Tibial nerve (tissue), 4 donors: ENCODE data around the gene TTC7B. TPM values are rescaled to one million over a fixed set of nuclear protein-coding genes. Genes with fewer than 3 reads are reported as not detected.

Source experiments
- DNase-seq, 2 donors: peaks; one replicate each; pipeline ENCODE4 v3.0.0-alpha.2; 2019; ENCODE audit warnings: low spot score in 2 of 2
- H3K27ac ChIP-seq, 4 donors: fragments of 200-600 bp; sonication (generic) in 3 of 4; one replicate each; pipeline ENCODE4 v1.5.1; 2017 to 2019; ENCODE audit warnings: mild to moderate bottlenecking in 1 of 4
- H3K27me3 ChIP-seq, 2 donors: fragments of 200-600 bp; sonication (generic) in 1 of 2; one replicate each; pipeline versions ENCODE4 v1.5.1 to v1.6.0; 2017 to 2019
- H3K36me3 ChIP-seq, 3 donors: fragments of 200-600 bp; sonication (generic); one replicate each; pipeline ENCODE4 v1.5.1; 2018 to 2019
- H3K4me1 ChIP-seq, 4 donors: fragments of 200-600 bp; sonication (generic) in 3 of 4; one replicate each; pipeline ENCODE4 v1.5.1; 2017 to 2019
- H3K4me3 ChIP-seq, 4 donors: fragments of 200-600 bp; sonication (generic) in 3 of 4; one replicate each; pipeline ENCODE4 v1.5.1; 2017 to 2019; ENCODE audit warnings: mild to moderate bottlenecking in 1 of 4, moderate library complexity in 1 of 4
- H3K9me3 ChIP-seq, 4 donors: fragments of 200-600 bp; sonication (generic) in 3 of 4; one replicate each; pipeline ENCODE4 v1.5.1; 2017 to 2019
- EP300 ChIP-seq, 2 donors: sonication (generic); formaldehyde crosslinking; IDR thresholded peaks; one replicate each; pipeline ENCODE4 v1.6.1; 2017; ENCODE audit warnings: antibody characterized with exemption in 2 of 2, mild to moderate bottlenecking in 1 of 2
- POLR2A ChIP-seq, 2 donors: fragments of 450-650 bp; IDR thresholded peaks; one replicate each; pipeline ENCODE4 v1.6.1; 2017; ENCODE audit warnings: antibody characterized with exemption in 2 of 2, mild to moderate bottlenecking in 2 of 2, moderate library complexity in 2 of 2
- WGBS, 2 donors: methylation state at CpG; one replicate each; pipeline ENCODE4 v1.1.5; 2018; 5-methylcytosine and 5-hydroxymethylcytosine counted together
- total RNA-seq, 4 donors: library from RNA; depleted of rRNA; stranded (reverse); fragments of >200 nt; gene quantifications; one replicate each; pipeline ENCODE4 v1.1.0, GENCODE V29; 2016
- TF ChIP-seq, protein P1 (sequence below), 5 experiments: fragments of 200-600 bp in 3 of 5; fragments of 450-650 bp in 2 of 5; sonication (generic) in 3 of 5; IDR thresholded peaks; one replicate each; pipeline ENCODE4 v1.5.1; 2016 to 2019; ENCODE audit warnings: antibody characterized with exemption in 5 of 5, mild to moderate bottlenecking in 3 of 5, moderate library complexity in 2 of 5

The TTC7B gene
- total RNA-seq, 4 donors from 2014 or later, result 25.9 to 44.1 (median 34.4) TPM

DNA sequence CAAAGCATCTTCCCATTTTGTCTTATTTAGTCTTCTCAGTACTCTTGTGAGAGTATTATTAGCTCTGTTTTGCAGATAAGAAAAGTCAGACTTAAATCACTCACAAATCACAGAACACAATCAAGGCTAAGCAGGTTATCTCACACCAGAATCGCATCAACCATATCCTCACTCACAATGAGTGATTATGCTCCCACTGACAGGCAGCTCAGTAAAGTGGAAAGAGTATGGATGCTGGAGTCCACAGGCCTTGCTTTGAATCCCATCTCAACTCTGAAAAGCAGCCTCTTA lies 43.1 kb downstream of the TTC7B start:
- H3K4me3 ChIP-seq, result no peak overlapping the region
- no peaks in the 10 kb centered on the region for H3K4me1 ChIP-seq
- no peaks in the 10 kb centered on the region for H3K27me3 ChIP-seq
- H3K27ac ChIP-seq, result no peak overlapping the region
- TF ChIP-seq, protein P1, sequence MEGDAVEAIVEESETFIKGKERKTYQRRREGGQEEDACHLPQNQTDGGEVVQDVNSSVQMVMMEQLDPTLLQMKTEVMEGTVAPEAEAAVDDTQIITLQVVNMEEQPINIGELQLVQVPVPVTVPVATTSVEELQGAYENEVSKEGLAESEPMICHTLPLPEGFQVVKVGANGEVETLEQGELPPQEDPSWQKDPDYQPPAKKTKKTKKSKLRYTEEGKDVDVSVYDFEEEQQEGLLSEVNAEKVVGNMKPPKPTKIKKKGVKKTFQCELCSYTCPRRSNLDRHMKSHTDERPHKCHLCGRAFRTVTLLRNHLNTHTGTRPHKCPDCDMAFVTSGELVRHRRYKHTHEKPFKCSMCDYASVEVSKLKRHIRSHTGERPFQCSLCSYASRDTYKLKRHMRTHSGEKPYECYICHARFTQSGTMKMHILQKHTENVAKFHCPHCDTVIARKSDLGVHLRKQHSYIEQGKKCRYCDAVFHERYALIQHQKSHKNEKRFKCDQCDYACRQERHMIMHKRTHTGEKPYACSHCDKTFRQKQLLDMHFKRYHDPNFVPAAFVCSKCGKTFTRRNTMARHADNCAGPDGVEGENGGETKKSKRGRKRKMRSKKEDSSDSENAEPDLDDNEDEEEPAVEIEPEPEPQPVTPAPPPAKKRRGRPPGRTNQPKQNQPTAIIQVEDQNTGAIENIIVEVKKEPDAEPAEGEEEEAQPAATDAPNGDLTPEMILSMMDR (IDR thresholded peaks at IDR 0.05), result no peak
- TF ChIP-seq EP300 (IDR thresholded peaks at IDR 0.05), result no peak
- TF ChIP-seq POLR2A (IDR thresholded peaks at IDR 0.05), result no peak
- peaks cover 0 to 95% (median 0%) of the 10 kb centered on the region in 3 donors for H3K36me3 ChIP-seq
- no peak for DNase-seq
- peaks cover 0 to 14% (median 0%) of the 10 kb centered on the region in 4 donors for H3K9me3 ChIP-seq
- WGBS, 2 donors, result 71 to 85% methylated on average over 1 of the region's 1 CpG

DNA sequence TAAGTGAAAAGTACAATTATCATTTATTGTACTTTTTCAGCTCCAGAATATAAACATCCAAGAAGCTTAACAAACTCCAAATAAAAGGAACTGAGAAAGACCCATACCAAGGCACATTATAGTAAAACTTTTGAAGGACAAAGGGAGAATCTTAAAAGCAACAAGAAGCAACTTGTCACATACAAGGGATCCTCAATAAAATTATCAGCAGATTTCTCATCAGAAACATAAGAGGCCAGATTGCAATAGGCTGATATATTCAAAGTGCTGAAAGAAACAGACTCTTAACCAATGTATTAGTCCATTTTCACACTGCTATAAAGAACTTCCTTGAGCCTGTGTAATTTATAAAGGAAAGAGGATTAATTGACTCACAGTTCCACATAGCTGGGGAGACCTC lies 48.3 kb downstream of the TTC7B start:
- Histone ChIP-seq H3K9me3 (peaks cover 0 to 47% (median 7%) of the 10 kb centered on the region in 4 donors), H3K27me3 (no peaks in the 10 kb centered on the region), H3K4me1 (no peaks in the 10 kb centered on the region), H3K4me3 (no peak overlapping the region), H3K27ac (no peak overlapping the region), H3K36me3 (peaks cover 0 to 80% (median 0%) of the 10 kb centered on the region in 3 donors)
- DNase-seq, result no peak
- no peak for TF ChIP-seq EP300 (IDR thresholded peaks at IDR 0.05)
- TF ChIP-seq, protein P1 (IDR thresholded peaks at IDR 0.05), result no peak
- no peak for TF ChIP-seq POLR2A (IDR thresholded peaks at IDR 0.05)

DNA sequence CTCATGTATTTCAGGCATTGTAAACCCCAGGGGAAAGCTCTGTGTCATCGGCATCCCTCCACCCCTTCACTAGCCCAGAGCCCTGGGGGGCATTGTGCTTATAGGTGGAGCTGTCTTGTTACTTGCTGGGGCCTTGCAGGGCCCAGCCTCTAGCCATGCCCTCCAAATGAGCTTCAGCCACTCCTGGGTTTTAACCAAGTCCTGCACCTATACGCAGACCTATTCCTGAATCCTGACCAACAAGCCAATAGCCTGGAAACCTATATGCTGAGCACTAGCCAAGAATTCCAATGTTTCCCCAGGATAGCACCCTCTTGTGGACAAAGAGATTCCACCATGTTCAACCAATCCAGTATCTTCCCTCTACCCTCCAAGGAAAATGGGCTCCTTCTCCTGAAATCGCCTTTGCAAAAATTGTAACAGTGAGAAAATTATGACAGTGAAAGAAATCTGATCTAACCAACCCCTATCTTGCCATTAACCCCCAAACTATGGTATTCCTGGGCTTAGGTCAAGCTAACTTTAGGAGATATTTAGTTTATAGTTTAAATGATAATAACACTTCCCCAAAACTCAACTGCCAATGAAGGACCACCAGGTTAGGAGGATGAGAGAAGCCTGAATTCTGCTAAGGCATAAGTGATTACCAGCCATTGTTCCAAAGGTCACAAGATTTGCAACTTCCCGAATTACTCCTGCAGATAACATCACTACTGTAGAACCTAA lies 55.5 kb downstream of the TTC7B start:
- Histone ChIP-seq H3K27ac (no peak overlapping the region), H3K9me3 (peaks cover 0 to 22% (median 4%) of the 10 kb centered on the region in 4 donors), H3K36me3 (peaks cover 0 to 12% (median 0%) of the 10 kb centered on the region in 3 donors), H3K27me3 (no peaks in the 10 kb centered on the region), H3K4me3 (no peak overlapping the region), H3K4me1 (peaks cover 0 to 19% (median 11%) of the 10 kb centered on the region in 4 donors)
- 88 to 93% methylated on average over 4 of the region's 4 CpGs for WGBS, 2 donors
- TF ChIP-seq, protein P1 (IDR thresholded peaks at IDR 0.05), result peak; percentile 19 to 39 (median 33)
- no peak for TF ChIP-seq POLR2A (IDR thresholded peaks at IDR 0.05)
- DNase-seq, result no peak

DNA sequence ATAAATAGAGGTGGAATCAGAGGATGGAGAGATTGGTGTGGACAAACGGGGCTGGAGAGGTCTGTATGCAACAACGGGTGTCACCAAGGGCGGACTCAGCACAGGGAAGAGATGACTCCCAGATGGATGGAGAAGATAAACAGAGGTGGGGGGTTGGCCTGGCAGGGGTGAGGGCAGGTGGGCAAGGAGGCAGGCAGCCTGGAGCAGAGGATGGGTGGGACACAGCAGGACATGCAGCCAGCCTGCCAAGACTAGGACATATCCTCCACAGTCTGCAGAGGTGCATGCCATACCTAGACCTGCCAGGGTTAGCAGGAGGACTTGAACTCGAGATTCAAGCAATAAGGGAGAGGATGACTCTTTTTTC lies 56.2 kb downstream of the TTC7B start:
- Histone ChIP-seq H3K4me1 (peaks cover 0 to 19% (median 11%) of the 10 kb centered on the region in 4 donors), H3K27ac (peak overlapping the region in 1 of 4 donors; percentile 84), H3K27me3 (no peaks in the 10 kb centered on the region), H3K36me3 (peaks cover 0 to 5% (median 0%) of the 10 kb centered on the region in 3 donors), H3K4me3 (no peak overlapping the region), H3K9me3 (peaks cover 0 to 19% (median 4%) of the 10 kb centered on the region in 4 donors)
- DNase-seq, result no peak
- no peak for TF ChIP-seq EP300 (IDR thresholded peaks at IDR 0.05)
- TF ChIP-seq POLR2A (IDR thresholded peaks at IDR 0.05), result no peak
- TF ChIP-seq, protein P1 (IDR thresholded peaks at IDR 0.05), result no peak
- 86 to 89% methylated on average over 4 of the region's 4 CpGs for WGBS, 2 donors

DNA sequence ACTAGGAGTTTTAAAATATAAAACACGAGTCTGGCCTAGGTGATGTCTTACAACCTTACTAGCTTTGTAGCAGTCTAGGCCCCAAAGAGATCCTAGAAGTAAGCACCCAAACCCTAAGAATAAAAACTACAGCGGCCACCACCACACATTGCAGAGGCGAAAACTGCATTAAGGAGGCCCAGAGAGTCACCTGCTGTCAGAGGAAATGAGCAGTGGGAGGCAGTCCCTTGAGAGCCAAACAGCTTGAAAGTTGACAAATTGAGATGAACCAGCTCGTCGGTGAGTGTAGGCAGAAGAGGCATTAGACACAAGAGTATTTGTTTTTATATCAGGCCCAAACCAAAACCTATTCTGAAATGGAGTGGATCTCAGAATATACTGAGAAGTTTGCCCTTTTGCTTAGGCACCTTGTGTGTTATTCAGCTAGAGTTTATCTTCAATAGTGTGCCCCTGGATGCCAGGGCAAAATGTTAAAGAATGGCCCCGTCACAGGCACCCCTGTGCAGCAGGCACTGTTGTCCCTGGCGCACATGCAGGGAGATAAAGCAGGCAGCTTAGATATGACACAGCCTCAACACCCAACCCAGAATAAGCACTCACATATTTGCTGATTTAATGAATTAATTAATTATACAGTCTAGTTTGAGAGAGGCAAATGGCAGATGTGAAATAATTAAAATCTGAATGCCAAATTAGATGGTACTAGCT lies 56.7 kb downstream of the TTC7B start:
- Histone ChIP-seq H3K27ac (peak overlapping the region; percentile 84 to 96 (median 93)), H3K27me3 (no peaks in the 10 kb centered on the region), H3K9me3 (peaks cover 0 to 17% (median 4%) of the 10 kb centered on the region in 4 donors), H3K4me1 (peaks cover 0 to 19% (median 11%) of the 10 kb centered on the region in 4 donors), H3K36me3 (peaks cover 0 to 1% (median 0%) of the 10 kb centered on the region in 3 donors), H3K4me3 (peak overlapping the region in 1 of 4 donors; percentile 57)
- TF ChIP-seq, protein P1 (IDR thresholded peaks at IDR 0.05), result no peak
- TF ChIP-seq EP300 (IDR thresholded peaks at IDR 0.05), result no peak
- no peak for TF ChIP-seq POLR2A (IDR thresholded peaks at IDR 0.05)
- no peak for DNase-seq
- 71 to 72% methylated on average over 7 of the region's 7 CpGs for WGBS, 2 donors
